ENCODE measurements around the gene DCDC2. TPM values are rescaled to one million over a fixed set of nuclear protein-coding genes. Genes with fewer than 3 reads are reported as not detected.
"Not testable (repeated sequence)": the region's sequence is repeated elsewhere in the genome, so short reads cannot be mapped to it uniquely, and the experiment has no call there.

Gene DCDC2
- total and polyA plus RNA-seq, 7 donors, result under 0.01 to 1.6 (median 0.53) TPM; not detected in 3

DNA sequence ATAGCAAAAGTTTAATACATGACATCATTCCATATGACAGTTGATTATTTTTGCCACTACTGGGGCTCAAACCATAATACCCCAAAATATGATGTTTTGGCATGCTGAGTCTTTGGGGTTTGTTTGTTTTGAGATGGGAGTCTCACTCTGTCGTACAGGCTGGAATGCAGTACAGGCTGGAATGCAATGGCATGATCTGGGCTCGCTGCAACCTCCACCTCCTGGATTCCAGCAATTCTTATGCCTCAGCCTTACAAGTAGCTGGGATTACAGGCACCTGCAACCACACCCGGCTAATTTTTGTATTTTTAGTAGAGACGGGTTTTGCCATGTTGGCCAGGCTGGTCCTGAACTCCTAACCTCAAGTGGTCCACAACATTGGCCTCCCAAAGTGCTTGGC is 43.6 kb upstream of the DCDC2 start:
- no peak overlapping the region for H3K27ac ChIP-seq
- TF ChIP-seq POLR2A (IDR thresholded peaks at IDR 0.05) (no peak), POLR2AphosphoS5 (IDR thresholded peaks at IDR 0.05) (no peak), EP300 (IDR thresholded peaks at IDR 0.05) (no peak)
- TF ChIP-seq, protein P1, sequence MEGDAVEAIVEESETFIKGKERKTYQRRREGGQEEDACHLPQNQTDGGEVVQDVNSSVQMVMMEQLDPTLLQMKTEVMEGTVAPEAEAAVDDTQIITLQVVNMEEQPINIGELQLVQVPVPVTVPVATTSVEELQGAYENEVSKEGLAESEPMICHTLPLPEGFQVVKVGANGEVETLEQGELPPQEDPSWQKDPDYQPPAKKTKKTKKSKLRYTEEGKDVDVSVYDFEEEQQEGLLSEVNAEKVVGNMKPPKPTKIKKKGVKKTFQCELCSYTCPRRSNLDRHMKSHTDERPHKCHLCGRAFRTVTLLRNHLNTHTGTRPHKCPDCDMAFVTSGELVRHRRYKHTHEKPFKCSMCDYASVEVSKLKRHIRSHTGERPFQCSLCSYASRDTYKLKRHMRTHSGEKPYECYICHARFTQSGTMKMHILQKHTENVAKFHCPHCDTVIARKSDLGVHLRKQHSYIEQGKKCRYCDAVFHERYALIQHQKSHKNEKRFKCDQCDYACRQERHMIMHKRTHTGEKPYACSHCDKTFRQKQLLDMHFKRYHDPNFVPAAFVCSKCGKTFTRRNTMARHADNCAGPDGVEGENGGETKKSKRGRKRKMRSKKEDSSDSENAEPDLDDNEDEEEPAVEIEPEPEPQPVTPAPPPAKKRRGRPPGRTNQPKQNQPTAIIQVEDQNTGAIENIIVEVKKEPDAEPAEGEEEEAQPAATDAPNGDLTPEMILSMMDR (IDR thresholded peaks at IDR 0.05), result no peak
- intact Hi-C loops (cut with DNase I), result no loop called here

DNA sequence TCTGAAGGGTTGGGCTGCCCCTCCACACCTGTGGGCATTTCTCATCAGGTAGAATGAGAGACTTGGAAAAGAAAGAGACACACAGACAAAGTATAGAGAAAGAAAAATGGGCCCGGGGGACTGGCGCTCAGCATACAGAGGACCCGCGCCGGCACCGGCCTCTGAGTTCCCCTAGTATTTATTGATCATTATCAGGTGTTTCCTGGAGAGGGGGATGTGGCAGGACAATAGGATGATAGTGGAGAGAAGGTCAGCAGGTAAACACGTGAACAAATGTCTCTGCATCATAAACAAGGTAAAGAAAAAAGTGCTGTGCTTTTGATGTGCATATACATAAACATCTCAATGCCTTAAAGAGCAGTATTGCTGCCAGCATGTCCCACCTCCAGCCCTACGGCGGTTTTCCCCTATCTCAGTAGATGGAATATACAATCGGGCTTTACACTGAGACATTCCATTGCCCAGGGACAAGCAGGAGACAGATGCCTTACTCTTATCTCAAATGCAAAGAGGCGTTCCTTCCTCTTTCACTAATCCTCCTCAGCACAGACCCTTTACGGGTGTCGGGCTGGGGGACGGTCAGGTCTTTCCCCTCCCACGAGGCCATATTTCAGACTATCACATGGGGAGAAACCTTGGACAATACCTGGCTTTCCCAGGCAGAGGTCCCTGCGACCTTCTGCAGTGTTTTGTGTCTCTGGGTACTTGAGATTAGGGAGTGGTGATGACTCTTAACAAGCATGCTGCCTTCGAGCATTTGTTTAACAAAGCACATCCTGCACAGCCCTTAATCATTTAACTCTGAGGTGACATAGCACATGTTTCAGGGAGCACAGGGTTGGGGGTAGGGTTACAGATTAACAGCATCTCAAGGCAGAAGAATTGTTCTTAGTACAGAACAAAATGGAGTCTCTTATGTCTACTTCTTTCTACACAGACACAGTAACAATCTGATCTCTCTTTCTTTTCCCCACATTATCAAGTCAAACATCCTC is 42.5 kb upstream of the DCDC2 start:
- H3K36me3 ChIP-seq; intact Hi-C loops (cut with DNase I); DNase-seq; H3K4me3 ChIP-seq; H3K27ac ChIP-seq; H3K9me3 ChIP-seq: not testable (repeated sequence)
- H3K27me3 ChIP-seq, result peaks cover 0 to 21% (median 4%) of the 10 kb centered on the region in 3 donors
- WGBS, 2 donors, result 32 to 63% methylated on average over 17 of the region's 17 CpGs
- H3K4me1 ChIP-seq, result peaks cover 0 to 17% (median 12%) of the 10 kb centered on the region in 4 donors

More for the DNA sequence above, 43.6 kb upstream of the DCDC2 start:
- Histone ChIP-seq H3K36me3 (peaks cover 0 to 13% (median 2%) of the 10 kb centered on the region in 4 donors), H3K4me1 (peaks cover 0 to 17% (median 12%) of the 10 kb centered on the region in 4 donors), H3K4me3 (no peak overlapping the region), H3K27me3 (peaks cover 0 to 14% (median 0%) of the 10 kb centered on the region in 3 donors), H3K9me3 (peaks cover 0 to 3% (median 0%) of the 10 kb centered on the region in 4 donors)
- 87 to 90% methylated on average over 4 of the region's 4 CpGs for WGBS, 2 donors
- DNase-seq, result no peak

- intact Hi-C loops (cut with DNase I), result no loop called here
- H3K27ac ChIP-seq, result no peak overlapping the region
- peaks cover 0 to 6% (median 0%) of the 10 kb centered on the region in 4 donors for H3K9me3 ChIP-seq
- no peak overlapping the region for H3K4me3 ChIP-seq
- TF ChIP-seq EP300 (IDR thresholded peaks at IDR 0.05) (no peak), POLR2AphosphoS5 (IDR thresholded peaks at IDR 0.05) (no peak), POLR2A (IDR thresholded peaks at IDR 0.05) (no peak)
- TF ChIP-seq, protein P1 (IDR thresholded peaks at IDR 0.05), result no peak
- H3K36me3 ChIP-seq, result no peaks in the 10 kb centered on the region
- 71 to 83% methylated on average over 1 of the region's 1 CpG for WGBS, 2 donors
- DNase-seq, result no peak
- H3K27me3 ChIP-seq, result peaks cover 0 to 21% (median 4%) of the 10 kb centered on the region in 3 donors
- peaks cover 0 to 5% (median 4%) of the 10 kb centered on the region in 4 donors for H3K4me1 ChIP-seq
Observed at GRCh38 chr6:24397631-24398030, 39.8 kb upstream of the DCDC2 start.

DNA sequence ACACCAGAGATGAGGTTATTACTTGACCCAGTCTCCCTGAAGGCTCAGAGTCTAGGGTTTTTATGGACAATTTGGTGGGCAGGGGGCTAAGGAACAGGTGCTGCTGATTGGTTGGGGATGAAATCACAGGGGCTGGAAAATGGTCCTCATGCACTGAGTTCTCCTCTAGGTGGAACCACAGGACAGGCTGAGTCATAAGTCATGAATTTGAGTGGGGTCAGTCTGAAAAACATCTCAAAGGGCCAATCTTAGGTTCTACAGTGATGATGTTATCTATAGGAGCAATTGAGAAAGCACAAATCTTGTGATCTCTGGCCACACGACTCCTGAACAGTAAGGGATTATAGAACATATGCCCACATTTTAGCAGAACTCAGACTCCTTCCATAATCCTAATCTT is 39.0 kb upstream of the DCDC2 start:
- 90 to 95% methylated on average over 1 of the region's 1 CpG for WGBS, 2 donors
- intact Hi-C loops (cut with DNase I), result no loop called here
- H3K27ac ChIP-seq, result no peak overlapping the region

More for the DNA sequence above, 39.0 kb upstream of the DCDC2 start:
- TF ChIP-seq POLR2AphosphoS5 (IDR thresholded peaks at IDR 0.05) (no peak), POLR2A (IDR thresholded peaks at IDR 0.05) (no peak), EP300 (IDR thresholded peaks at IDR 0.05) (no peak)
- TF ChIP-seq, protein P1 (IDR thresholded peaks at IDR 0.05), result no peak
- Histone ChIP-seq H3K4me3 (no peak overlapping the region), H3K36me3 (no peaks in the 10 kb centered on the region), H3K27me3 (peaks cover 0 to 21% (median 4%) of the 10 kb centered on the region in 3 donors), H3K9me3 (peaks cover 0 to 6% (median 0%) of the 10 kb centered on the region in 4 donors), H3K4me1 (no peaks in the 10 kb centered on the region)
- no peak for DNase-seq

All from sigmoid colon (tissue), 7 donors.